PC-3 (cell line): Measurements from ENCODE around the gene PAWR. TPM values are rescaled to one million over a fixed set of nuclear protein-coding genes. Genes with fewer than 3 reads are reported as not detected.

Experiments used
- ATAC-seq: fragments of 200-7000 bp; cut with Tn5 transposase; 2 replicates; pipeline ENCODE4 v1.9.1; 2020; ENCODE audit warnings: mild to moderate bottlenecking, moderate library complexity
- BruUV-seq: library from RNA; stranded (reverse); fragments of 400-500 nt; replicated peaks from 2 replicates; lab custom pipeline; 2021; lab: Mats Ljungman, UMichigan
- CTCF ChIA-PET: fragments of 300-600 bp; sonication (Branson Sonifier 250); formaldehyde crosslinking; loops from one replicate; lab custom pipeline; 2022; ENCODE audit warnings: antibody characterized with exemption; lab: Charles Lee
- POLR2A ChIA-PET: fragments of 300-600 bp; sonication (Branson Sonifier 250); formaldehyde crosslinking; loops from one replicate; lab custom pipeline; 2022; ENCODE audit warnings: antibody characterized with exemption; ENCODE audit not compliant: unreplicated experiment; lab: Charles Lee
- DNase-seq: peaks from one replicate; pipeline ENCODE4 v3.0.0-alpha.2; 2015
- H2AFZ ChIP-seq: fragments of 300-600 bp; sonication (generic); 2 replicates; pipeline ENCODE4 v1.6.0; 2016; ENCODE audit warnings: antibody characterized with exemption, low read length
- H3F3A ChIP-seq: fragments of 300-600 bp; sonication (generic); one replicate; pipeline ENCODE4 v1.6.0; 2017; ENCODE audit warnings: antibody characterized with exemption, low read length, control low read depth, mild to moderate bottlenecking; ENCODE audit not compliant: unreplicated experiment
- H3K27ac ChIP-seq: fragments of 300-600 bp; sonication (generic); 2 replicates; pipeline ENCODE4 v1.5.1; 2016; ENCODE audit warnings: mild to moderate bottlenecking, low read length
- H3K27me3 ChIP-seq: fragments of 300-600 bp; sonication (generic); 2 replicates; pipeline ENCODE4 v1.6.1; 2016; ENCODE audit warnings: low read length, mixed read lengths
- H3K36me3 ChIP-seq: fragments of 300-600 bp; sonication (generic); 2 replicates; pipeline ENCODE4 v1.6.1; 2016; ENCODE audit warnings: low read depth, mixed run types, low read length, mixed read lengths
- H3K4me1 ChIP-seq: fragments of 300-600 bp; sonication (generic); 2 replicates; pipeline ENCODE4 v1.5.1; 2016; ENCODE audit warnings: low read length; ENCODE audit not compliant: insufficient read depth
- H3K4me2 ChIP-seq: fragments of 300-600 bp; sonication (generic); 2 replicates; pipeline ENCODE4 v1.6.0; 2016; ENCODE audit warnings: low read length
- H3K4me3 ChIP-seq: fragments of 300-600 bp; sonication (generic); 2 replicates; pipeline ENCODE4 v1.5.1; 2016; ENCODE audit warnings: mild to moderate bottlenecking, low read length, mixed read lengths
- H3K79me2 ChIP-seq: fragments of 300-600 bp; sonication (generic); 2 replicates; pipeline ENCODE4 v1.6.1; 2017; ENCODE audit warnings: low read length, mixed read lengths
- H3K9ac ChIP-seq: fragments of 300-600 bp; sonication (generic); 2 replicates; pipeline ENCODE4 v1.6.0; 2016; ENCODE audit warnings: mild to moderate bottlenecking, low read length
- H3K9me2 ChIP-seq: fragments of 300-600 bp; sonication (generic); replicated peaks from 2 replicates; pipeline ENCODE4 v1.6.1; 2016; ENCODE audit warnings: mixed run types, low read length, mixed read lengths
- H3K9me3 ChIP-seq: fragments of 300-600 bp; sonication (generic); 2 replicates; pipeline ENCODE4 v1.6.1; 2016; ENCODE audit warnings: low read length, mixed read lengths
- H4K20me1 ChIP-seq: fragments of 300-600 bp; sonication (generic); 2 replicates; pipeline ENCODE4 v1.6.1; 2016; ENCODE audit warnings: low read length, mixed read lengths
- EZH2 ChIP-seq: fragments of 300-600 bp; sonication (generic); IDR thresholded peaks from one replicate; pipeline ENCODE4 v1.6.1; 2017; ENCODE audit warnings: antibody characterized with exemption, mild to moderate bottlenecking, low read length; ENCODE audit not compliant: unreplicated experiment
- EZH2phosphoT487 ChIP-seq: fragments of 300-600 bp; sonication (generic); IDR thresholded peaks from 2 replicates; pipeline ENCODE4 v1.6.1; 2018; ENCODE audit warnings: mild to moderate bottlenecking, antibody characterized with exemption, low read length, borderline replicate concordance
- intact Hi-C: fragments of 100-400 bp; cut with micrococcal nuclease; formaldehyde crosslinking; loops from 2 replicates; pipeline ENCODE4 v1.9.0; 2023
- total RNA-seq: library from RNA; depleted of rRNA; stranded (reverse); fragments of >200 nt; gene quantifications from 2 replicates; pipeline ENCODE4 v1.2.3, GENCODE V29; 2014
- TF ChIP-seq, protein P1 (sequence below): fragments of 300-600 bp; sonication (generic); conservative IDR thresholded peaks from 2 replicates; pipeline ENCODE4 v1.5.1; 2017; ENCODE audit warnings: antibody characterized with exemption, low read depth, mild to moderate bottlenecking, low read length

The PAWR gene
- total RNA-seq, 1 experiment from 2014 or later = 141 TPM

DNA sequence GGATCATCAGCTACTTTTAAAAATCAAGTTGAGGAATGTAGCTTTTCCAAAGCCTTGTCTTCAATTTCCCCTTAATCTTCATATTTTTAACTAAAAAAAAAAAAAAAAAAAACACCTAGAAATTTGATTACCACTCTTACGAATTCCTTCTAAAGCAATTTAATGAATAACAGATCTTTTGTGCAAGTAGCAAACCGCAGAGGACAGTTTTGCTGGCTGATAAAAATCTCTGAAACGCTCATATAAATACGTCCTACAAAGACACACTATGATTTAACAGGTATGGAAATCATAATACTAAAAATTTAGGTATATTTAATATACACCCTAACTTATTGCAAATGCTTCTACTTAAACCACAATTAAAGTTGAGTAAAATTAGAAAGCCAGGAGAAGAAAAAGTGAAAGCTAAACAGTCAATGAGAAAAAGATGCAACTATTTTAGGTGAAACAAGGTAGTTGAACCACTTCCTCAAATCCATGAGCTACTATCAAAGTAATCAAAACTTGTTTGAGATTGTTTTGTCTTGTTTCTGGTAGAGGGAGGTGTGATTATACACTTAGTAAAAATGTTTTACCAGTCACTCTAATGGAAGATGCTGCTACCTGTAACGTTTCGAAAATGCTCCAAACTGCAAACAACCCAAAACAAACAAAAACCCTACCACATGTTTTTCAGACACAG lies 2.2 kb downstream of the PAWR start:
- no peaks in the 10 kb centered on the region for H3K36me3 ChIP-seq
- DNase-seq (no peak), ATAC-seq (no peak)
- H2AFZ ChIP-seq = peak overlapping the region; percentile 71
- CTCF ChIA-PET = interaction anchor here (0.6 to 1.0 kb wide), 2 partner anchors 156 to 1009 kb away, joined by 3 to 4 read pairs; no protein-coding TSS in a partner anchor
- intact Hi-C loops = loop anchor here (2.0 kb wide), 1 partner anchor 50 kb away; no protein-coding TSS in a partner anchor
- no peaks in the 10 kb centered on the region for H3K27me3 ChIP-seq
- BruUV-seq = no TSS peak
- no peaks in the 10 kb centered on the region for H3K9me2 ChIP-seq
- peak overlapping the region; percentile 90 for H3K4me2 ChIP-seq
- H3K4me1 ChIP-seq = peaks cover 53% of the 10 kb centered on the region
- peaks cover 29% of the 10 kb centered on the region for H4K20me1 ChIP-seq
- H3K27ac ChIP-seq = peak overlapping the region; percentile 67
- POLR2A ChIA-PET = no interaction called here
- peaks cover 66% of the 10 kb centered on the region for H3K79me2 ChIP-seq
- TF ChIP-seq EZH2 = no peak
- TF ChIP-seq, protein P1, sequence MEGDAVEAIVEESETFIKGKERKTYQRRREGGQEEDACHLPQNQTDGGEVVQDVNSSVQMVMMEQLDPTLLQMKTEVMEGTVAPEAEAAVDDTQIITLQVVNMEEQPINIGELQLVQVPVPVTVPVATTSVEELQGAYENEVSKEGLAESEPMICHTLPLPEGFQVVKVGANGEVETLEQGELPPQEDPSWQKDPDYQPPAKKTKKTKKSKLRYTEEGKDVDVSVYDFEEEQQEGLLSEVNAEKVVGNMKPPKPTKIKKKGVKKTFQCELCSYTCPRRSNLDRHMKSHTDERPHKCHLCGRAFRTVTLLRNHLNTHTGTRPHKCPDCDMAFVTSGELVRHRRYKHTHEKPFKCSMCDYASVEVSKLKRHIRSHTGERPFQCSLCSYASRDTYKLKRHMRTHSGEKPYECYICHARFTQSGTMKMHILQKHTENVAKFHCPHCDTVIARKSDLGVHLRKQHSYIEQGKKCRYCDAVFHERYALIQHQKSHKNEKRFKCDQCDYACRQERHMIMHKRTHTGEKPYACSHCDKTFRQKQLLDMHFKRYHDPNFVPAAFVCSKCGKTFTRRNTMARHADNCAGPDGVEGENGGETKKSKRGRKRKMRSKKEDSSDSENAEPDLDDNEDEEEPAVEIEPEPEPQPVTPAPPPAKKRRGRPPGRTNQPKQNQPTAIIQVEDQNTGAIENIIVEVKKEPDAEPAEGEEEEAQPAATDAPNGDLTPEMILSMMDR = no peak
- TF ChIP-seq EZH2phosphoT487 = no peak
- no peaks in the 10 kb centered on the region for H3K9me3 ChIP-seq
- peak overlapping the region; percentile 75 for H3K9ac ChIP-seq
- H3F3A ChIP-seq = peaks cover 4% of the 10 kb centered on the region
- H3K4me3 ChIP-seq = peak overlapping the region; percentile 87

DNA sequence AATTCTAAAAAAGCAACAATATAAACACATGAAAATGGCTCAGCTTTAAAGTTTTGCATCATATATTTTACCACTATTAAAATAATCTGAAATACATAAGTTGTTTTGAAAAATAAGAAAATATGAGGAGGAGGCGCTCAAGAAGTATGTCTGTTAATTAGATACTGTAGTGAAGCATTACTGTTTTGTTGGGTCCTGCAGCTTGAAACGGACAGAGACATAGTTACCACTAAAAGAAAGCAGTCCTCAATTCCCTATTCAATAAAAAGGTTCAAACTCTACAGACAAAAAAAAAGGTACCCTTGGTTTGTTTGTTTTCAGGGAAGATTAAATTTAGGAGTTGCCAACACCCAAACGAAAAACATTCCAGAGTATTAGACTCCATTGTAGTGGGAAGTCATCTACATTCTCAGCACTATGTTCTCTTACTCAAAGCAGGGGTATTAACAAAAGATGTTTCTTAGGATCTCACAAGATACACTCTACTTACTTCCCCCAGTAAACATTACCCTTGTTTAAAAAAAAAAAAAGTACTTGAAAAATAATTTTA lies 3.0 kb downstream of the PAWR start:
- no peaks in the 10 kb centered on the region for H3K9me3 ChIP-seq
- H3K4me2 ChIP-seq = peak overlapping the region; percentile 90
- ATAC-seq = no peak
- peak overlapping the region; percentile 67; the same call in 1 of the 2 replicates for H3K27ac ChIP-seq
- intact Hi-C loops = loop anchor here (2.0 kb wide), 1 partner anchor 49 kb away; no protein-coding TSS in a partner anchor
- no peak overlapping the region for H2AFZ ChIP-seq
- H3K9ac ChIP-seq = peak overlapping the region; percentile 75
- peak overlapping the region; percentile 87 for H3K4me3 ChIP-seq
- TF ChIP-seq EZH2phosphoT487 (no peak), EZH2 (no peak)
- TF ChIP-seq, protein P1 = no peak
- no peaks in the 10 kb centered on the region for H3K36me3 ChIP-seq
- CTCF ChIA-PET = no interaction called here
- H3K4me1 ChIP-seq = peaks cover 53% of the 10 kb centered on the region
- peaks cover 4% of the 10 kb centered on the region for H3F3A ChIP-seq
- H3K27me3 ChIP-seq = no peaks in the 10 kb centered on the region
- no TSS peak for BruUV-seq
- POLR2A ChIA-PET = no interaction called here
- no peak for DNase-seq
- H3K79me2 ChIP-seq = peaks cover 73% of the 10 kb centered on the region
- H4K20me1 ChIP-seq = peaks cover 35% of the 10 kb centered on the region
- no peaks in the 10 kb centered on the region for H3K9me2 ChIP-seq

DNA sequence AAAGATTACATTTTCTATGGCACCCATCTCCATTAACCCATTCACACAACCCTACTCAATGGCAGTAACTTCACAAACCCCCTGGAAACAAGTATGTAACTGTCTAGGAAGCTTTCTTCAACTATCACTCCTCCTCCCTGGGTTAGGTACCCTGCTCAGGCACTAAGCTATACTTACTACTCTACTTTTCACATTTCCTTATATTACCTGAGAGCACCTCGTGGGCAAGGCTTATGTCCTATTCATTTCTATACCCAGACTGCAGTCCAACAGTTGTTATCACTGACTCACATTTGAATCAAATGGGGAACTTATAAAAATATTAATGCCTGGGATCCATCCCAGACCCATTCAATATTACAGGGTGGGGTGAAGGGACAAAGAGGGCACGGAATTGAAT lies 4.6 kb downstream of the PAWR start:
- H3K79me2 ChIP-seq = peaks cover 87% of the 10 kb centered on the region
- H3F3A ChIP-seq = peaks cover 4% of the 10 kb centered on the region
- intact Hi-C loops = no loop called here
- H3K27ac ChIP-seq = peak overlapping the region; percentile 86
- H3K9me3 ChIP-seq = no peaks in the 10 kb centered on the region
- ATAC-seq (no peak), DNase-seq (peak; percentile 41)
- peaks cover 54% of the 10 kb centered on the region for H3K4me1 ChIP-seq
- TF ChIP-seq, protein P1 = no peak
- no peak for TF ChIP-seq EZH2
- TF ChIP-seq EZH2phosphoT487 = no peak
- H2AFZ ChIP-seq = no peak overlapping the region
- no peaks in the 10 kb centered on the region for H3K36me3 ChIP-seq
- H3K9me2 ChIP-seq = no peaks in the 10 kb centered on the region
- peaks cover 48% of the 10 kb centered on the region for H4K20me1 ChIP-seq
- peak overlapping the region; percentile 87 for H3K4me3 ChIP-seq
- peak overlapping the region; percentile 75; the same call in 1 of the 2 replicates for H3K9ac ChIP-seq
- CTCF ChIA-PET = no interaction called here
- POLR2A ChIA-PET = no interaction called here
- H3K4me2 ChIP-seq = peak overlapping the region; percentile 90
- no TSS peak for BruUV-seq
- H3K27me3 ChIP-seq = no peaks in the 10 kb centered on the region
